ENCODE data around the gene OBSCN.

OBSCN gene

GRCh38 chr1:228180271-228180958, 27.4 kb upstream of the OBSCN start:
- no peaks in the 10 kb centered on the region for H3K36me3 ChIP-seq (replicated peaks)
- no peak for DNase-seq
- TF ChIP-seq, protein P1, sequence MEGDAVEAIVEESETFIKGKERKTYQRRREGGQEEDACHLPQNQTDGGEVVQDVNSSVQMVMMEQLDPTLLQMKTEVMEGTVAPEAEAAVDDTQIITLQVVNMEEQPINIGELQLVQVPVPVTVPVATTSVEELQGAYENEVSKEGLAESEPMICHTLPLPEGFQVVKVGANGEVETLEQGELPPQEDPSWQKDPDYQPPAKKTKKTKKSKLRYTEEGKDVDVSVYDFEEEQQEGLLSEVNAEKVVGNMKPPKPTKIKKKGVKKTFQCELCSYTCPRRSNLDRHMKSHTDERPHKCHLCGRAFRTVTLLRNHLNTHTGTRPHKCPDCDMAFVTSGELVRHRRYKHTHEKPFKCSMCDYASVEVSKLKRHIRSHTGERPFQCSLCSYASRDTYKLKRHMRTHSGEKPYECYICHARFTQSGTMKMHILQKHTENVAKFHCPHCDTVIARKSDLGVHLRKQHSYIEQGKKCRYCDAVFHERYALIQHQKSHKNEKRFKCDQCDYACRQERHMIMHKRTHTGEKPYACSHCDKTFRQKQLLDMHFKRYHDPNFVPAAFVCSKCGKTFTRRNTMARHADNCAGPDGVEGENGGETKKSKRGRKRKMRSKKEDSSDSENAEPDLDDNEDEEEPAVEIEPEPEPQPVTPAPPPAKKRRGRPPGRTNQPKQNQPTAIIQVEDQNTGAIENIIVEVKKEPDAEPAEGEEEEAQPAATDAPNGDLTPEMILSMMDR (IDR thresholded peaks at IDR 0.05; ENCODE audit: low read depth, low read length, missing control alignments), result peak; percentile 38
- in situ Hi-C loops (cut with HindIII; ENCODE audit: low pct_ligation_motif_present, low sequenced_read_pairs), result no loop called here
- H3K27me3 ChIP-seq (replicated peaks), result no peaks in the 10 kb centered on the region
- no peak overlapping the region for H3K27ac ChIP-seq
- H3K4me3 ChIP-seq (ENCODE audit: low read depth, low read length), result no peak overlapping the region

DNA sequence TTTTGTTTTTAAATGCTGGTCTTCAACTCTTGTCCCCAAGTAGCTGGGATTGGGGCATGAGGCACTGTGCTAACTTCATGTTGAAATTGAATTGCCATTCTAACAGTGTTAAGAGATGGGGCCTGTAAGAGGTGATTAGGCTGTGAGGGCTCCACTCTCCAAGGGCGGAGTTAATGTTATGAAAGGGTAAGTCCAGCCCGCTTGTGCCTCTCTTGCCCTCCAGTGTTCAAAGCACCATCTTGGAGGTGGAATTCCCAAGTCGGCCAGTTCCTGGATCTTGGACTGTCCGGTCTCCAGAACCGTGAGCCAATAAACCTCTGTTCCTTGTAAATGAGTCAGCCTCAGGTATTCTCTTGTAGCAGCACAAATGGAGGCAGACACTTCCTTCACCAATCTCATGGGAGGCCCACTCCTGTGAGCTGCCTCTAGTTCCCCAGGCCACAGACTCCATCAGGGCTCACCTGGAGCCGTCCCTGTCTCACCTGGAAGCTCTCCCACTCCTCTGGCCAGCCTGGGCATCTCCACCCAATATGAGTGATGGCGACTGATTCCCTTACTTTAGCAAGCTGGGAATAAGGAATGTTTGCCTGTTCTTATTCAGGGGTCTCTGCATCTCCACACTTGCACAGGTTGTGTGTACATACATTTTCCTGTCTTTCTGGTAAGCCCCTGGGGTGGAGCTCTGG, 26.7 kb upstream of the OBSCN start:
- Histone ChIP-seq H3K4me3 (ENCODE audit: low read depth, low read length) (no peak overlapping the region), H3K27ac (no peak overlapping the region), H3K27me3 (replicated peaks) (no peaks in the 10 kb centered on the region), H3K36me3 (replicated peaks) (no peaks in the 10 kb centered on the region)
- in situ Hi-C loops (cut with HindIII; ENCODE audit: low pct_ligation_motif_present, low sequenced_read_pairs), result no loop called here
- no peak for DNase-seq
- TF ChIP-seq, protein P1 (IDR thresholded peaks at IDR 0.05; ENCODE audit: low read depth, low read length, missing control alignments), result no peak

DNA sequence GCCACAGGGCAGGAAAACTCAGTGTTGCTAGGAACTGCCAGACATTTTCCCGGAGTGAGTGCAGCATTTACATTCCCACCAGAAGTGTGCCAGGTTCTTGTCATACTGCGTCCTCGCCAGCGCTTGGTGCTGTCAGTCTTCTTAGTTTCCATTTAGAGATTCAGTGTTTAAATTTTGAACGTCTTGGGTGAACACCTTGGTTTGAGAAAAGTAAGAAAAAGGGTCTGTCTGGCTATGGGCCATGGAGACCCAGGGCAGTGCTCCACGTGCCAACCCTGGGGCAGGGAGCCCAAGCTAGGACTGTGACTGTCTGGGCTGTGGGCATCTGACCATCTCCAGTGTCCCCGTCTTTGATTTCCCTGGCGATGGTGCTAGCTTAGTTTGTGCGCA, 26.2 kb upstream of the OBSCN start:
- H3K27ac ChIP-seq, result no peak overlapping the region
- no peak overlapping the region for H3K4me3 ChIP-seq (ENCODE audit: low read depth, low read length)
- H3K27me3 ChIP-seq (replicated peaks), result no peaks in the 10 kb centered on the region
- H3K36me3 ChIP-seq (replicated peaks), result no peaks in the 10 kb centered on the region
- TF ChIP-seq, protein P1 (IDR thresholded peaks at IDR 0.05; ENCODE audit: low read depth, low read length, missing control alignments), result no peak
- in situ Hi-C loops (cut with HindIII; ENCODE audit: low pct_ligation_motif_present, low sequenced_read_pairs), result no loop called here
- no peak for DNase-seq

GRCh38 chr1:228182296-228183030, 25.4 kb upstream of the OBSCN start:
- TF ChIP-seq, protein P1 (IDR thresholded peaks at IDR 0.05; ENCODE audit: low read depth, low read length, missing control alignments), result no peak
- H3K36me3 ChIP-seq (replicated peaks), result no peaks in the 10 kb centered on the region
- in situ Hi-C loops (cut with HindIII; ENCODE audit: low pct_ligation_motif_present, low sequenced_read_pairs), result no loop called here
- no peak overlapping the region for H3K4me3 ChIP-seq (ENCODE audit: low read depth, low read length)
- no peak for DNase-seq
- H3K27me3 ChIP-seq (replicated peaks), result no peaks in the 10 kb centered on the region
- no peak overlapping the region for H3K27ac ChIP-seq

- DNase-seq, result no peak
- in situ Hi-C loops (cut with HindIII; ENCODE audit: low pct_ligation_motif_present, low sequenced_read_pairs), result no loop called here
- H3K27ac ChIP-seq, result no peak overlapping the region
- TF ChIP-seq, protein P1 (IDR thresholded peaks at IDR 0.05; ENCODE audit: low read depth, low read length, missing control alignments), result no peak
- no peaks in the 10 kb centered on the region for H3K36me3 ChIP-seq (replicated peaks)
- no peaks in the 10 kb centered on the region for H3K27me3 ChIP-seq (replicated peaks)
- no peak overlapping the region for H3K4me3 ChIP-seq (ENCODE audit: low read depth, low read length)
Observed at GRCh38 chr1:228184152-228184551, 23.7 kb upstream of the OBSCN start.
